Activated T-helper 1 cell treated with Interleukin-2 at 50 U/mL for 16 hours (primary cell): ENCODE data around the gene PTPRF.
A peak's percentile ranks its signal among the peaks of the same experiment; 100 is the strongest.
"Not testable (repeated sequence)": the region's sequence is repeated elsewhere in the genome, so short reads cannot be mapped to it uniquely, and the experiment has no call there.

ENCODE experiments used
- DNase-seq: peaks from one replicate; pipeline ENCODE4 v3.0.0-alpha.2; 2020; ENCODE audit warnings: low read depth

The PTPRF gene

DNA sequence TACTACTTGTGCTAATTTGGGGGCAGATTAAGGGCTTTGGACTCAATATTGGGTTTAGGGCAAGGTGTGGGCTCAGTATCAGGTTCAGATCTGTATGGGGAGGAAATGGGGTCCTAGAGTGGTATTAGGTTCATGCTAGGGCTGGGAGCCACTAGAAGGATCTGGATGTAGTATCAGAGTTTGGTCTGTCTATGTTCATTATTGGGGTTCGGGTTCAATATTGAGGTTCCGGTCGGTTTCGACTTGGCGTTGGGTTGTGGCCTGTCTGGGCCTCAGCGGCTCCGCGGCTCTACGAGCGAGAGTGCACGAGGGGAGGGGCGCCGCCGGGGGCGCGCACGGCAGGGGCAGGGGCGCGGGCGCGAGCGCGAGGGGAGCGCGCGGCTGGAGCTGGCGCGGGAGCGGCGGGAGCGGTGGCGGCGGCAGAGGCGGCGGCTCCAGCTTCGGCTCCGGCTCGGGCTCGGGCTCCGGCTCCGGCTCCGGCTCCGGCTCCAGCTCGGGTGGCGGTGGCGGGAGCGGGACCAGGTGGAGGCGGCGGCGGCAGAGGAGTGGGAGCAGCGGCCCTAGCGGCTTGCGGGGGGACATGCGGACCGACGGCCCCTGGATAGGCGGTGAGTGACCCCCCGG is at the start of gene PTPRF:
TSS of gene PTPRF (plus strand) at position 401 of the 624 bp plus-strand sequence. CDS start 14,193 bp downstream, outside the sequence.
- DNase-seq, result peak; percentile 11

DNA sequence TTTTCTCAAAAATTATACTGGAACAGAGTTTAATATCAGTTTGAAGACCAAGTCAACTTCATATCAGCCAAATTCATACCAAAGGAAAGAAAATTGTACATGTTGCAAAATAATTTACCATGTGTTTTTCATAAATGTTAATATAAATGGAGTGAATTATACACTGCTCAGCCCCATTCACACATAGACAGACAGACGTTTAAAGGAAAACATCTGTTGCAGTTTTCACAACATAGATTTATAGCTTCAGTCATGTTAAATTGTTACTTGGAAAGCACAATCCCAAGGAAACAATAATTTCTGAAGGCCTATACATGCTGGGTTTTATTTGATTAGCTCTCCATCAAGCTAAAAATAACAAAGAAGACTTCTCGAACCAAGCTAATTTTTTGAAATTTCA is 49.2 kb upstream of the PTPRF start:
- DNase-seq, result no peak

DNA sequence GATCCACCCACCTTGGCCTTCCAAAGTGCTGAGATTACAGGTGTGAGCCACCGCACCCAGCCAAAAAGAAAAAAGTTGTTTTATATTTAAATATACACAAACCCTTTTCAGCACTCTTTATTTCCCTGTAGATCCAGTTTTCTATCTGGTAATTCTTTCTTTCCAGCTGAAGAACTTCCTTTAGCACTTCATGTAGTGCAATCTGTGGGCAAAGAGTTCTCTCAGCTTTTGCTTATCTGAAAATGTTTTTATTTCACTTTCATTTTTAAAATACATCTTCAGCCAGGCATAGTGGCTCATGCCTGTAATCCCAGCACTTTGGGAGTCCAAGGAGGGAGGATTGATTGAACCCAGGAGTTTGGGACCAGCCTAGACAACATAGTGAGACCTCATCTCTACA is 48.5 kb upstream of the PTPRF start:
- no peak for DNase-seq

DNA sequence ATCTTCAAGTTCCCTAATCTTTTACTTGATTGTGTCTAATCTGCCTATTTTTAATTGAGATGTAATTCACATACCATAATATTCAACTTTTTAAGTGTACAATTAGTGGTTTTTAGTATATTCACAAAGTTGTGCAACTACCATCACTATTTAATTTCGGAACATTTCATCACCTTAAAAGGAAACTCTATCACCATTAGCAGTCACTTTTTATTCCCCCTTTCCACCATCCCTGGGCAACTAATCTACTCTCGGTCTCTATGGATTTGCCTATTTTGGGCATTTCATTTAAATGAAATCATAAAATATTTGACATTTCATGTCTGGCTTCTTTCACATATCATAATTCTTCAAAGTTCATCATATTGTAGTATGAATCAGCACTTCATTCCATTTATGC is 46.3 kb upstream of the PTPRF start:
- no peak for DNase-seq

- no peak for DNase-seq
Measured at GRCh38 chr1:43488165-43488564, 42.5 kb upstream of the PTPRF start.

GRCh38 chr1:43491061-43491460 is 39.6 kb upstream of the PTPRF start:
- no peak for DNase-seq

DNA sequence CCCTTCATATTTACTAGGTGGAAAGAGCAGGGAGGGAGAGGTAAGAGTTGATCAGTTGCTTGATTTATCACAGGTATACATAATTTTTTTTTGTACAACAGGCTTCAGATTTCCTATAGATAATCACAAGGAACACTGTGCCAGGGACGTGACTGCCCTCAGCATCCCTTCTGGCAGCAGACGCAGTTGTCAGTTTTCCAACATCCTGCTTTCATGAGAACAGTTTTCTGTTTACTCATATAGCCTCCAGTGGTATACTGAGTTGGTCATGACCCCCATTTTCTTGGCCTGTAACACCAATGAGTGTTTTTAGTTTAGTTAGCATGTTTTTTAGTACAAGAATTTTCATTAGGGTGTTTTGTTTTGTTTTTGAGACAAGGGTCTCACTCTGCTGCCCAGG is 37.9 kb upstream of the PTPRF start:
- no peak for DNase-seq

DNA sequence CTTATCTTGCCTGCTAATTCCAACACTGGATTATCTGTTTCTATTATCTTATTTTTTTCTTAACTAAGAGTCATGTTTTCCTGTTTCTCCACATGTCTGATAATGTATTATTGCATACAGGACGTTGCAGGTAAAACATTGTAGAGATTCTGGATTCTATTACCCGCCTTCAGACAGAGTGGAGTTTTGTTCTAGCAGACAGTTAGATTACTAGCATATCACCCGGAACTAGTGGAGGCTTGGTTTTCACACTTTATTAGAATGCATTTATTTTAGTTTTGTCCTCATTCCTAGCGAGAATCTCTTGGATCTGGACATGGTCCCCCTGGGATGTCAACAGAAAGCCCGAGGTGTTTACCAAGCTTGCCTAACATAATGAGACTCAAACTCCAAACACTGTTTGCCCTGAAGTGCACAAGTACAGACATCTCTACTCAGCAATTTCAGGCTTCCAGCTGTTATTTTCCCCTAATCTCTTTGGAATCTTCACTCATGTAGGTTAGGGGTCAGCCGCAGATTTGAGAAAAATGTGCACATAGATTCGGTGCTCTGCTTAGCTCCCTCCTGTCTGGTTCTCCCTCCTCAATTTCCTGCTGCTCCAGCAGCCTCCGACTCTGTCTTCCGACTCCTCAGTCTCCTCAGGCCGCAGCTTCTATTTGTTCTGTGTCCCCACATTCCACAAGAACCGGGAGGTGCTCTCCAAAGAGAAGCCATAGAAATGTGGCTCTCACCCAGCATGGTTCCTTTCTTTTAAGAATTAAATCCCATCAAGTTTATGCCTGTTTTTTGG is 36.8 kb upstream of the PTPRF start:
- no peak for DNase-seq

DNA sequence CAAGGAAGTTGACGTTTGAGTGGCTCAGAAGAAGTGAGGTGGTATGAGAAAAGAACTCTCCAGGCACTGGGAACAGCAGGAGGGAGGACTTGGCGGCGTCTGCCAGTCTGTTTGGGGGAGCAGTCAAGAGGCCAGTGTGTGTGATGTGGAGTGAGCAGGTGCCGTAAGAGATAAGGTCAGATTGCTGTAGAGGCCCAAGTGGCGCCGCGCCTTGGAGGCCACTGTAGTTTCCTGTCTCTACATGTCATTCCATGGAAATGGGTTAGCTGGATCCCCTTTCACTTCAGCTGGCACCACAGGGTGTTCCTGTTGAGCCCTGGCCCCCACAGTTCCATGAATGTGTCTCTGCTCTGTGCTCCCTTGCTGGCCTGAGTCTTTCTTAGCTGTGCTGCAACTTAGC is 35.5 kb upstream of the PTPRF start:
- DNase-seq, result no peak

DNA sequence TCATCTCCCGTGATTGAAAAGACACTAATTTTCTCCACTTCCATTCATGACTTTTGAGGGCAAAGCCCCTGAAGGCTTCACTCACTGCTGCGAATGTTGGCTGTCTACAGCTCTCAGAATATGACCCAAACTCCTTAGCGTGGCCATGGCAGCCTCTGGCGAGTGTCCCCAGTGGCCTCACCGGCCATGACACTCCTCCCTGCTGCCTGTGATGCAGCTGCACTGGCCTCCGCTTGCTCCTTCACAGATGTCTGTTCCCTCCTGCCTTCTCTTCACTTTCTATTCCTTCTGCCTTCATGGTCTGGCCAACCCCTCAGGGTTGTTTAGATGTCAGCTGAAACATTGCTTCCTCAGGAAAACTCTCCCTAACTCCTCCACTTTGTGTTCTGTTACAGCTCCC is 30.8 kb upstream of the PTPRF start:
- no peak for DNase-seq

DNA sequence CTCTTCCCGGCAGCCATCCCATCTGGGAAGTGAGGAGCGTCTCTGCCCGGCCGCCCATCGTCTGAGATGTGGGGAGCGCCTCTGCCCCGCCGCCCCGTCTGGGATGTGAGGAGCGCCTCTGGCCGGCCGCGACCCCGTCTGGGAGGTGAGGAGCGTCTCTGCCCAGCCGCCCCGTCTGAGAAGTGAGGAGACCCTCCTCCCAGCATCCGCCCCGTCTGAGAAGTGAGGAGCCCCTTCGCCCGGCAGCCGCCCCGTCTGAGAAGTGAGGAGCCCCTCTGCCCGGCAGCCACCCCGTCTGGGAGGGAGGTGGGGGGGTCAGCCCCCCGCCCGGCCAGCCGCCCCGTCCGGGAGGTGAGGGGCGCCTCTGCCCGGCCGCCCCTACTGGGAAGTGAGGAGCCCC is 28.9 kb upstream of the PTPRF start:
- DNase-seq, result not testable (repeated sequence)

- DNase-seq, result no peak
Measured at GRCh38 chr1:43503534-43503933, 27.1 kb upstream of the PTPRF start.

DNA sequence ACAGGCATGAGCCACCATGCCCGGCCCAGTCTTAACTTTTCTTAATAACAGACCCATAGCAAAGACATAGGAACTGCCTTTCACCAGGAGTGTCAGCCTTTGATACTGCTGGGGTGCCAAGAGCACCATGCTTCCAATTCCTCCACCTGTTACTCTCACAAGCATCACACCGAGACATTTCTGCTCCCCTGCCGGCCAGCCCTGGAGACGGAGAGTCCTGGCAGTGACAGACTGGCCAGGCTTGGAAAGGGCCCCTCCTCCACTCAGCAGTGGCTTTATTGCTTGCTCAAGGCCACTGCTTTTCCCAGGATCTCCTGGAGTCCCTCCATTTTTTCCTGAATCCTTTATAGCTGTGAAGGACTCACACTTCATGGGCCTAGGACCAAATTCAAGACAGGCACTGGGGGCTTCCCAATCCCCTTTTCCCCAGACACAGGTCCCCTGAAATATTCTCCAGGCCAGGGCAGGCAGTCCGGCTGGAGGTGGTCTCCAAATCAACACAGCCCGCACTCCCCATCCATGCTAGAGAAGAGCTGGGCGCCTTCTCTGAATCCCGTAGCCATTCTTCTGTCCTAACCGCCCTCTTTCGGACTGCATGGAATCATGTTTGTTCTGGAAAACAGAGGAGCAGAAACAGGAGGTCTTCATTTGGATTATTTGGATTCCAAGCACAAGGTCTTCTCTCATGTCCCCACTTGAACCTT is 25.5 kb upstream of the PTPRF start:
- no peak for DNase-seq

GRCh38 chr1:43506233-43506632 is 24.4 kb upstream of the PTPRF start:
- DNase-seq, result no peak

- DNase-seq, result no peak
Measured at GRCh38 chr1:43507296-43508295, 23.1 kb upstream of the PTPRF start.

DNA sequence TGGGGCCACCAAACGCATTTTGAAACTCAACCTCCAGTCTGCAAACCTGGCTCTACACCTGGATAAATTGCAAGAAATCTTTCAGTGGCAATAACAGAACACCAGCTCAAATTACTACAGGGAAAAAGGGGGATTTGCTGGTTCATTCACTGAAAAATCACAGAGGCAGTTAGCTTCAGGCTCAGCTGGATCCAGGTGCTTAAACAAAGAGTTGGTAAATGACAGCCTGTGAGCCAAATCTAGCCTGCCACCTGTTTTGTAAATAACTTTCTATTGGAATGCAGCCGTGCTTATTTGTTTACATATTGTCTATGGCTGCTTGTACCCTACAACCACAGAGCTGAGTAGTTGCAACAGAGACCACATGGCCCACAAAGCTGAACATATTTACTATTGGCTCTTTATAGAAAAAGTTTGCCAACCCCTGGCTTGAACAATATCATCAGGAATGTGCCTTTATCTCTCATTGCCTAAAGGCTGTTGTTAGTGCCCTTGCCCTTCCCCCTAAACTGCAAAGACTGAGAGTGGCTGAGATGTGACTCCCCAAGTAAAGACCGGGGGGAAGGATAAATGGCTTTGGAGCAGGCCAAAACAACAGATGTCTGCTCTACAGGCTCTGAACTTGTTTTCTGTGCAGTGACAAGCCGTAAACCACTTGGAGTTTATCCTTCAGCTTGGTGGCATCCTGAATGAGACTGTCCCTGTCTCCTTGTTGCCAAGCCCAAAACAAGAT is 21.5 kb upstream of the PTPRF start:
- no peak for DNase-seq

DNA sequence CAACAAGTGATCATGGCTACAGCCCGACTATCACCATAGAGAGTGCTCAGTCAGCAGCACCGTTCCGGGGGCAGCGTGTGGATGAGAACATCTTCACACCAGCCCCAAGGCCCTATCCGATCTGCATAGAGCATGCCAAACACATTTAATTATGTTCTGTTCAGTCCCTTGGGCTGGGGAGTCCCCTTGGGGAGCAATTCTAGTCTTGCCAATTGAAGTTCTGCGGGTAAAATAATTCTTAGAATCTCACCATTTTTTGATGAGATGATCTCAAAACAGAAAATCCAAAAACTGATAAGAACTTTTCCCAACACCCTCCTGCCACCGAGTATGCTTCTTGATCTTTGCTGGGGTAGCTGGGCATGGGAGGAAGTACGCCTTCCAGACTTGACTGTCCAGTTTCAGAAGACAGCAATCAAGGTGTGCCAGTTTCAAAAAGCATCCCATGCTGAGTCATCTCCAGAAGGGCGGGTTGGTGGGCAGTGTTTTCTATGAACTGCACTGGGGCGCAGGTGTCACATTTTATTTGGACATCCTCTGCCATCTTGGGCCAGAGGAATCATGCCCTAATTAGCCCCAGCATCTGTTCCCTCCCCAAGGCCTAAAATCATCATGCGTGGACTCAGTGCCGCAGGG is 20.8 kb upstream of the PTPRF start:
- DNase-seq, result no peak

- no peak for DNase-seq
Measured at GRCh38 chr1:43510621-43511020, 20.1 kb upstream of the PTPRF start.

DNA sequence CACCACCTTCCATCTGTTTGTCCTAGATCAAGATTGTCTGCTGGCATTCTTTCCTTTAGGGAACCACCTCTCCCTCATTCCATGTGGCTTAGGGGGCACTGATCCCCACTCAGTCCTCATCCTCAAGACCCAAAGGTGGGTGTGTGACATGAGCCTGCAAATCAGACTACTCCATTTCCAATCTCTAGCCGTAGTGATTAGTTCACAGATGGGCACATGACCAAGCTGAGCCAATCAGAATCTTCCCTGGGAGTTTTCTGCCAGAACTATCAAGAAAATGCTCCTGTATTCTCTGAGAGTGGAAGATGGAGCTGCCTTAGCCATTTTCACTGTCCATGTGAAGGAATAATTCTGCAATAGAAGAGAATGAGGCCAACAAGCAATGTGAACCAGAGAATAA is 19.3 kb upstream of the PTPRF start:
- DNase-seq, result no peak

DNA sequence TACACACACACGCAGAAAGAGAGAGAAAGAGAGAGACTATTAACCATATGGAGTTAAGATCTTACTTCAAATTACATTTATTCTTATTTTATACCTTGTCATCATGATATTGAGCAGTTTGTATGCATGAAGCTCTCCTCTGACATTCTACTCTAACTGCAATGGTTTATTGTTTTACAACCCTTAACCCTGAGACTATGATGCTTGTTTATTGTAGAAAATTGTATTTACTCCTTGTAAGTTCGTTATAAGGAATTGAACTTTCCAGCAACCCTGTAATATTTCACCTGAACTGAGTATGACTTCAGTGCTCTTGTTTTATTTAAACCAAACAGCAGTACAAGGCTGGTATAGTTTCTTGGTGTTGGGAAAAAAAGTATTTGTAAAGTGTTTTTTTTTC is 18.6 kb upstream of the PTPRF start:
- DNase-seq, result no peak

- no peak for DNase-seq
Measured at GRCh38 chr1:43512681-43513080, 18.0 kb upstream of the PTPRF start.
